Tibial nerve (tissue), 4 donors: ENCODE data around the gene TRERF1. TPM values are rescaled to one million over a fixed set of nuclear protein-coding genes. Genes with fewer than 3 reads are reported as not detected.

Experiments
- DNase-seq, 2 donors: peaks; one replicate each; pipeline ENCODE4 v3.0.0-alpha.2; 2019; ENCODE audit warnings: low spot score in 2 of 2
- H3K27ac ChIP-seq, 4 donors: fragments of 200-600 bp; sonication (generic) in 3 of 4; one replicate each; pipeline ENCODE4 v1.5.1; 2017 to 2019; ENCODE audit warnings: mild to moderate bottlenecking in 1 of 4
- H3K27me3 ChIP-seq, 2 donors: fragments of 200-600 bp; sonication (generic) in 1 of 2; one replicate each; pipeline versions ENCODE4 v1.5.1 to v1.6.0; 2017 to 2019
- H3K36me3 ChIP-seq, 3 donors: fragments of 200-600 bp; sonication (generic); one replicate each; pipeline ENCODE4 v1.5.1; 2018 to 2019
- H3K4me1 ChIP-seq, 4 donors: fragments of 200-600 bp; sonication (generic) in 3 of 4; one replicate each; pipeline ENCODE4 v1.5.1; 2017 to 2019
- H3K4me3 ChIP-seq, 4 donors: fragments of 200-600 bp; sonication (generic) in 3 of 4; one replicate each; pipeline ENCODE4 v1.5.1; 2017 to 2019; ENCODE audit warnings: mild to moderate bottlenecking in 1 of 4, moderate library complexity in 1 of 4
- H3K9me3 ChIP-seq, 4 donors: fragments of 200-600 bp; sonication (generic) in 3 of 4; one replicate each; pipeline ENCODE4 v1.5.1; 2017 to 2019
- CTCF ChIP-seq, 5 experiments: fragments of 200-600 bp in 3 of 5; fragments of 450-650 bp in 2 of 5; sonication (generic) in 3 of 5; IDR thresholded peaks; one replicate each; pipeline ENCODE4 v1.5.1; 2016 to 2019; ENCODE audit warnings: antibody characterized with exemption in 5 of 5, mild to moderate bottlenecking in 3 of 5, moderate library complexity in 2 of 5
- EP300 ChIP-seq, 2 donors: sonication (generic); formaldehyde crosslinking; IDR thresholded peaks; one replicate each; pipeline ENCODE4 v1.6.1; 2017; ENCODE audit warnings: antibody characterized with exemption in 2 of 2, mild to moderate bottlenecking in 1 of 2
- POLR2A ChIP-seq, 2 donors: fragments of 450-650 bp; IDR thresholded peaks; one replicate each; pipeline ENCODE4 v1.6.1; 2017; ENCODE audit warnings: antibody characterized with exemption in 2 of 2, mild to moderate bottlenecking in 2 of 2, moderate library complexity in 2 of 2
- WGBS, 2 donors: methylation state at CpG; one replicate each; pipeline ENCODE4 v1.1.5; 2018; 5-methylcytosine and 5-hydroxymethylcytosine counted together
- total RNA-seq, 4 donors: library from RNA; depleted of rRNA; stranded (reverse); fragments of >200 nt; gene quantifications; one replicate each; pipeline ENCODE4 v1.1.0, GENCODE V29; 2016

The TRERF1 gene
- total RNA-seq, 4 donors from 2014 or later, result 4.2 to 7.2 (median 4.9) TPM

- Histone ChIP-seq H3K9me3 (no peaks in the 10 kb centered on the region), H3K36me3 (peaks cover 0 to 31% (median 0%) of the 10 kb centered on the region in 3 donors), H3K27me3 (no peaks in the 10 kb centered on the region), H3K4me1 (peaks cover 0 to 18% (median 0%) of the 10 kb centered on the region in 4 donors), H3K4me3 (no peak overlapping the region), H3K27ac (no peak overlapping the region)
- WGBS, 2 donors, result 96 to 97% methylated on average over 14 of the region's 14 CpGs
- DNase-seq, result no peak
- TF ChIP-seq EP300 (IDR thresholded peaks at IDR 0.05) (no peak), POLR2A (IDR thresholded peaks at IDR 0.05) (no peak), CTCF (IDR thresholded peaks at IDR 0.05) (no peak)
These were observed 183.5 kb downstream of the TRERF1 start for GRCh38 chr6:42268016-42268834.

- 73 to 83% methylated on average over 1 of the region's 1 CpG for WGBS, 2 donors
- peaks cover 0 to 36% (median 0%) of the 10 kb centered on the region in 3 donors for H3K36me3 ChIP-seq
- H3K4me1 ChIP-seq, result peaks cover 0 to 26% (median 0%) of the 10 kb centered on the region in 4 donors
- no peak for TF ChIP-seq EP300 (IDR thresholded peaks at IDR 0.05)
- TF ChIP-seq CTCF (IDR thresholded peaks at IDR 0.05), result no peak
- TF ChIP-seq POLR2A (IDR thresholded peaks at IDR 0.05), result no peak
- H3K27me3 ChIP-seq, result no peaks in the 10 kb centered on the region
- DNase-seq, result no peak
- H3K9me3 ChIP-seq, result no peaks in the 10 kb centered on the region
- H3K4me3 ChIP-seq, result no peak overlapping the region
- no peak overlapping the region for H3K27ac ChIP-seq
These were observed 185.2 kb downstream of the TRERF1 start for GRCh38 chr6:42266538-42266937.

GRCh38 chr6:42264852-42265390, 186.8 kb downstream of the TRERF1 start:
- H3K27me3 ChIP-seq, result no peaks in the 10 kb centered on the region
- TF ChIP-seq POLR2A (IDR thresholded peaks at IDR 0.05) (no peak), EP300 (IDR thresholded peaks at IDR 0.05) (no peak), CTCF (IDR thresholded peaks at IDR 0.05) (no peak)
- WGBS, 2 donors, result 63 to 70% methylated on average over 5 of the region's 5 CpGs
- peaks cover 0 to 42% (median 2%) of the 10 kb centered on the region in 4 donors for H3K4me1 ChIP-seq
- peaks cover 0 to 33% (median 0%) of the 10 kb centered on the region in 3 donors for H3K36me3 ChIP-seq
- no peak overlapping the region for H3K4me3 ChIP-seq
- H3K9me3 ChIP-seq, result no peaks in the 10 kb centered on the region
- H3K27ac ChIP-seq, result peak overlapping the region in 1 of 4 donors; percentile 48
- no peak for DNase-seq

GRCh38 chr6:42264162-42264851, 187.4 kb downstream of the TRERF1 start:
- 52 to 55% methylated on average over 10 of the region's 10 CpGs for WGBS, 2 donors
- no peak overlapping the region for H3K4me3 ChIP-seq
- DNase-seq, result no peak

GRCh38 chr6:42263165-42263728, 188.5 kb downstream of the TRERF1 start:
- Histone ChIP-seq H3K9me3 (no peaks in the 10 kb centered on the region), H3K27ac (no peak overlapping the region), H3K36me3 (peaks cover 0 to 19% (median 0%) of the 10 kb centered on the region in 3 donors), H3K27me3 (no peaks in the 10 kb centered on the region), H3K4me1 (peaks cover 0 to 45% (median 2%) of the 10 kb centered on the region in 4 donors), H3K4me3 (no peak overlapping the region)
- TF ChIP-seq CTCF (IDR thresholded peaks at IDR 0.05), result no peak
- TF ChIP-seq EP300 (IDR thresholded peaks at IDR 0.05), result no peak
- no peak for TF ChIP-seq POLR2A (IDR thresholded peaks at IDR 0.05)
- no peak for DNase-seq
- 80 to 83% methylated on average over 24 of the region's 24 CpGs for WGBS, 2 donors

More at GRCh38 chr6:42264162-42264851, 187.4 kb downstream of the TRERF1 start:
- Histone ChIP-seq H3K27me3 (no peaks in the 10 kb centered on the region), H3K36me3 (peaks cover 0 to 26% (median 0%) of the 10 kb centered on the region in 3 donors), H3K27ac (peak overlapping the region in 1 of 4 donors; percentile 48), H3K4me1 (peaks cover 0 to 45% (median 2%) of the 10 kb centered on the region in 4 donors), H3K9me3 (no peaks in the 10 kb centered on the region)
- TF ChIP-seq POLR2A (IDR thresholded peaks at IDR 0.05), result no peak
